A673 (cell line): Measurements from ENCODE around the gene AMOTL1.

Experiments
- CTCF ChIP-seq: fragments of 300-800, 200-600 bp; sonication (generic); conservative IDR thresholded peaks from 2 replicates; pipeline ENCODE4 v1.5.1; 2017; ENCODE audit warnings: low read depth, mild to moderate bottlenecking, antibody characterized with exemption, low read length, moderate library complexity, mixed read lengths
- EZH2 ChIP-seq: fragments of 200-600 bp; sonication (generic); IDR thresholded peaks from 2 replicates; pipeline ENCODE4 v1.6.1; 2017; ENCODE audit warnings: borderline replicate concordance, low read depth, mild to moderate bottlenecking, mixed read lengths, antibody characterized with exemption, low read length; ENCODE audit not compliant: poor library complexity, severe bottlenecking

GRCh38 chr11:94780432-94780831 is 12.3 kb downstream of the AMOTL1 start:
- no peak for TF ChIP-seq CTCF
- no peak for TF ChIP-seq EZH2
